ENCODE results near the gene LYST.
A peak's percentile ranks its signal among the peaks of the same experiment; 100 is the strongest.

LYST gene

GRCh38 chr1:235885655-235886262 is 19.1 kb upstream of the LYST start:
- no peak for DNase-seq (ENCODE audit: extremely low read depth in 1 of 2, low read depth in 1 of 2)

GRCh38 chr1:235883261-235883927 is 16.7 kb upstream of the LYST start:
- DNase-seq (ENCODE audit: extremely low read depth in 1 of 2, low read depth in 1 of 2) = no peak

- DNase-seq (ENCODE audit: extremely low read depth in 1 of 2, low read depth in 1 of 2) = no peak
These were observed 16.1 kb upstream of the LYST start for GRCh38 chr1:235882816-235883215.

GRCh38 chr1:235881930-235882700 is 15.4 kb upstream of the LYST start:
- no peak for DNase-seq (ENCODE audit: extremely low read depth in 1 of 2, low read depth in 1 of 2)

GRCh38 chr1:235878082-235878811 is 11.5 kb upstream of the LYST start:
- no peak for DNase-seq (ENCODE audit: extremely low read depth in 1 of 2, low read depth in 1 of 2)

- no peak for DNase-seq (ENCODE audit: extremely low read depth in 1 of 2, low read depth in 1 of 2)
These were observed 9.7 kb upstream of the LYST start for GRCh38 chr1:235876402-235876841.

GRCh38 chr1:235875036-235875597 is 8.4 kb upstream of the LYST start:
- DNase-seq (ENCODE audit: extremely low read depth in 1 of 2, low read depth in 1 of 2) = no peak

- DNase-seq (ENCODE audit: extremely low read depth in 1 of 2, low read depth in 1 of 2) = no peak
These were observed 7.6 kb upstream of the LYST start for GRCh38 chr1:235874261-235874660.

- DNase-seq (ENCODE audit: extremely low read depth in 1 of 2, low read depth in 1 of 2) = no peak
These were observed 6.9 kb upstream of the LYST start for GRCh38 chr1:235873571-235873970.

- DNase-seq (ENCODE audit: extremely low read depth in 1 of 2, low read depth in 1 of 2) = no peak
These were observed 6.3 kb upstream of the LYST start for GRCh38 chr1:235873045-235873444.

- no peak for DNase-seq (ENCODE audit: extremely low read depth in 1 of 2, low read depth in 1 of 2)
These were observed 5.6 kb upstream of the LYST start for GRCh38 chr1:235872270-235872669.

- peak; percentile 15 to 27 for DNase-seq (ENCODE audit: extremely low read depth in 1 of 2, low read depth in 1 of 2)
These were observed 1.3 kb upstream of the LYST start for GRCh38 chr1:235867903-235868469.

- peak; percentile 88 to 97 for DNase-seq (ENCODE audit: extremely low read depth in 1 of 2, low read depth in 1 of 2)
These were observed 473 bp upstream of the LYST start for GRCh38 chr1:235866913-235867845.

GRCh38 chr1:235865565-235866204 is 1.0 kb downstream of the LYST start:
- no peak for DNase-seq (ENCODE audit: extremely low read depth in 1 of 2, low read depth in 1 of 2)

- DNase-seq (ENCODE audit: extremely low read depth in 1 of 2, low read depth in 1 of 2) = no peak
These were observed 1.7 kb downstream of the LYST start for GRCh38 chr1:235864931-235865525.

GRCh38 chr1:235864469-235864868 is 2.2 kb downstream of the LYST start:
- no peak for DNase-seq (ENCODE audit: extremely low read depth in 1 of 2, low read depth in 1 of 2)

GRCh38 chr1:235863699-235864093 is 3.0 kb downstream of the LYST start:
- no peak for DNase-seq (ENCODE audit: extremely low read depth in 1 of 2, low read depth in 1 of 2)

GRCh38 chr1:235861857-235862256 is 4.8 kb downstream of the LYST start:
- no peak for DNase-seq (ENCODE audit: extremely low read depth in 1 of 2, low read depth in 1 of 2)

- no peak for DNase-seq (ENCODE audit: extremely low read depth in 1 of 2, low read depth in 1 of 2)
These were observed 5.9 kb downstream of the LYST start for GRCh38 chr1:235860829-235861228.
